ENCODE results near the gene MLH1. TPM values are rescaled to one million over a fixed set of nuclear protein-coding genes. Genes with fewer than 3 reads are reported as not detected.
A peak's percentile ranks its signal among the peaks of the same experiment; 100 is the strongest.
"Not testable (repeated sequence)": the region's sequence is repeated elsewhere in the genome, so short reads cannot be mapped to it uniquely, and the experiment has no call there.

The MLH1 gene
- polyA plus RNA-seq, 10 donors, result 38.6 to 58.0 (median 45.5) TPM

DNA sequence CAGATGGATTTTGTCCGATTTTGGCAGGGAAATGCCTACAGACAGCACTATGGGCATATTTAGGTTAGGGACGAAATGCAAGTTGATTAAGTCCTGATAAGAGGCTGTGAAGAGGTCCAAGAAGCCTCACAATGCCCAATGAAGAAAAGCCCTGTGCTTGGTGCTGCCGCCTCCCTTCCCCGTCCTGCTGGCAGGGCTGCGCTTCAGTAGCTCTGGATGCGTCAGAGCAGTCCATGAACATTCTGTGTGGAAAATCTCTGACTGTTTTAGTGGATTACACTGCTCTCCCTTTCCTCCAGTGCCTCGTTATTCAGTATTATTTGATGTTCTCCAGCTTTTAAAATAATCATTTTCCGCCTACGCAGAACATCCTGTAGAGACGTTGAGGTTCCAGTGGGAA, 39.6 kb downstream of the MLH1 start:
- DNase-seq, result peak in 2 of 3 donors; percentile 51 to 78

DNA sequence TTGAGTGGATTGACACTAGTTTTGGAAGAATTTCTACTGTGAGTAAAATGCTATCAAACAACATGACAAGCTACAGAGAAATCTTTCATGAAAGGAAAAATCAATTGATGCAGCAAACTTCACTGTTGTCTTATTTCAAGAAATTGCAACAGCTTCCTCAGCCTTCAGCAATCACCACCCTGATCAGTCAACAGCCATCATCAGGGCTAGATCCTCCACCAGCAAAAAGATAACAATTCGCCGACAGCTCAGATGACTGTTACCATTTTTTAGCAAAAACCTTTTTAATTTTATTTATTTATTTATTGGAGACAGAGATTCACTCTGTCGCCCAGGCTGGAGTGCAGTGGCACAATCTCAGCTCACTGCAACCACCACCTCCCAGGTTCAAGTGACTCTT, 44.0 kb downstream of the MLH1 start:
- DNase-seq, result no peak

DNA sequence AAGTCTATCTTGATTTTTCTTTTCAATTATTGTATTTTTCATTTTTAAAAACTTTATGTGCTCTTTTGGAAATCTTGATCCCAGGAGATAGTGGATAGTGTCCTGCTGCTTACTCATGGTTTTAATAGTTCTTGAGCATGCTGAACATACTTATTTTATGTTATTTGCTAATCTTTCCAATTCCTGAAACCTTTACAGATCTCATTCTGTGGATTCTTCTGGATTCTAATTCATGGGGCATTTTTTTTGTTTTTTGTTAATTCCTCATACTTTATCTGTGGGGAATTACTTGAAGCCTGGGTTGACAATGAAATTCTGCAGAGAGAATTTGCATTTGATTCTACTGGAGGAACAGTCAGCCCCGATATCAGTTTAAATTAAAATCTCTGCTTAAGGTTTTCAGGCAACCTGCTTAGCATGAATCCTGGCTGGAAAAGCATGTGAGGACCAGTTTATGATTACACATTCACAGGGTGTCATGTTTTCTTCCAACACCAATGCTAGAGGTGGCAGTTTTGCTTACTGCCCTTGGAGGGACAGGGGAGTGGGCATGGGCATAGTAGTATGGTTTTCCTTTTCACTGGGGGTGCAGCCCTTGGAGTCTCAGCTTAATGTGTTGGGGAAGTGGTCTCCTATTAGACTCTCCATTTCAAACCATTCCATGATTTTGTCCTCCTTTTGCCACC, 46.0 kb downstream of the MLH1 start:
- DNase-seq, result no peak

GRCh38 chr3:37040231-37040630, 46.9 kb downstream of the MLH1 start:
- DNase-seq, result no peak

- DNase-seq, result no peak
Measured at GRCh38 chr3:37041546-37042195, 48.4 kb downstream of the MLH1 start.

DNA sequence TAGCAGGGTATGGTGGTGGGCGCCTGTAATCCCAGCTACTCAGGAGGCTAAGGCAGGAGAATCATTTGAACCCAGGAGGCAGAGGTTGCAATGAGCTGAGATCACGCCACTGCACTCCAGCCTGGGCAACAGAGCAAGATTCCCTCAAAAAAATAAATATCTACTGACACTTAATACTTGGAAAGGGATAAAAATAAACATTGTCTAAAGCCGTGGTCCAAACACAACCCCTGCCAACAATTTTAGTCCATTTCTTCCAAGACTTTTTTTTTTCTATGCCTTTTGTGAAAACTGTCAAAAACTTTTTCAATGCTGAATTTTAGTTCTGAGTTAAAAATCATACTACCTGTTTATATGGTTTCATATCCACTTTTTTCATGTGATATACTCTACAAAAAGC, 49.4 kb downstream of the MLH1 start:
- peak in 2 of 3 donors; percentile 30 to 48 for DNase-seq

DNA sequence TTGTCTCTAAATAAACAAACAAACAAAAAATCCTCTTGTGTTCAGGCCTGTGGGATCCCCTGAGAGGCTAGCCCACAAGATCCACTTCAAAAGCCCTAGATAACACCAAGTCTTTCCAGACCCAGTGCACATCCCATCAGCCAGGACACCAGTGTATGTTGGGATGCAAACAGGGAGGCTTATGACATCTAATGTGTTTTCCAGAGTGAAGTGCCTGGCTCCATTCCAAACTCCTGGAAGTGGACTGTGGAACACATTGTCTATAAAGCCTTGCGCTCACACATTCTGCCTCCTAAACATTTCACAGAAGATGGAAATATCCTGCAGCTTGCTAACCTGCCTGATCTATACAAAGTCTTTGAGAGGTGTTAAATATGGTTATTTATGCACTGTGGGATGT, 57.0 kb downstream of the MLH1 start:
- DNase-seq, result peak in 2 of 3 donors; percentile 71 to 82

GRCh38 chr3:37052860-37053259, 59.5 kb downstream of the MLH1 start:
- no peak for DNase-seq

- no peak for DNase-seq
Measured at GRCh38 chr3:37053337-37053736, 60.0 kb downstream of the MLH1 start.

DNA sequence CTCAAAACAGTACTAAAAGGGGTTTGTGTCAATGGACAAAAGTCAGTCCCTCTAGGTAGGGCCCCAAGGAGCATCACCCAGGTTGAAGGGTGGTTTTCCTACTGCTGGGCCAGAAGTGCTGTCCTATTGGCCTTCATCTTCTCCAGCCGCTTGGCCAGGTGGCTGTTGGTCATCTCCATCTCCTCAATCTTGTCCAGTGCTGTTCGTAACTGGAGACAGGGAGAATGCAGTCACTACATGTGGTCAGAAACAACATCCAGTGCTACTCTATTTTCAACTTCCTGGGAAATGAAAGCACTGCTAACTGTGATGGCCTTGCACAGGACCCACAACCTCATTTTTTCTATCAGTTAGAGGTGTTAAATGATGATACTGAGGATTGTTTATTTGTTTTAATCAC, 60.4 kb downstream of the MLH1 start:
- no peak for DNase-seq

DNA sequence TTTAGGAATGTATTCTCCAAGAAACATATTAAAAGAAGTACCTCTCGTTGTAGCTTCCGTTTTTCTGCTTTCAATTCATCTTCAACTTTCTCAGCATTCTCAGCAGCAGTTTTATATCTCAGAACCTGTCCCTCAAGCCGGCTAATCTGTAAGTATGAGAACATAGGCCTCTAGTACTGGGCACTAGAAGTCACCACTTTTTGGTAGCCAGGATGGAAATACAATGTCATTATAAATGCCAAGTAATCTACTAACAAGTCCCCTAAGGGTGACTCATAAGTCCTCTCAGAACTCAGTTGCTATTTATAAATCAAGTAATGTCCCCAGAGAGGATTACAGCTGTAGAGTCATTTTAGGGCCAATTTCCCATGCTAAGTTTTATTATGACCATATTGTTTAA, 61.1 kb downstream of the MLH1 start:
- peak; percentile 67 to 87 (median 71) for DNase-seq

DNA sequence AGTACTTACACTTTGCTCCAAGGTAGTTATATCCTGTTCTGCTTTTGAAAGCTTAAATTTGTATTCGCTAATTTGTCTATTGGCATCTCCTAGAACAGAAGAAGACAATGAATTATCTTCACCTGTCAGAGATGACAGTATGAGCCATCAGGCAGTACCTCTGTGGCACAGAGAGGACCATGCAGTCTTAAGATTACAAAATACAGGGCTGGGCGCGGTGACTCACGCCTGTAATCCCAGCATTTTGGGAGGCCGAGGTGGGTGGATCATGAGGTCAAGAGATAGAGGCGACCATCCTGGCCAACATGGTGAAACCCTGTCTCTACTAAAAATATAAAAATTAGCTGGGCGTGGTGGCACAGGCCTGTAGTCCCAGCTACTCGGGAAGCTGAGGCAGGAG, 61.8 kb downstream of the MLH1 start:
- DNase-seq, result not testable (repeated sequence)

DNA sequence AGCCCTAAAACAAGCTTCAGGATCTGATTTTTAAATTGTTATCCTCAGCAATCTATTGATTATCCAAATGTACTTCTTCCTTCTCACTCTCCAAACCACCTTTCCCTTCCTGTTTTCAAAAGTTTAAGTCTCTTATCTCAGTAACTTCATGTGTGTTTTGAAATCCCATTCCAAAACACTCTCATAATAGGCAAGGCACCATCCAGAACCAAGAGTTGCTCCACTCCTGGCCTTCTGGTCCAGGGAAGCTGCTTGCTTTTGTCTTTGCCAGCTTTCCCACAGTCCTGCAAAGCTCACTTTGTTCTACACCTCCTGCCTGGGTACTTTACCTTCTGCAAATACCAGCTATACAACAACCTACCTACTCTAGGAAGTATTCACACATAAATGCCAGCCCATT, 63.5 kb downstream of the MLH1 start:
- DNase-seq, result no peak

DNA sequence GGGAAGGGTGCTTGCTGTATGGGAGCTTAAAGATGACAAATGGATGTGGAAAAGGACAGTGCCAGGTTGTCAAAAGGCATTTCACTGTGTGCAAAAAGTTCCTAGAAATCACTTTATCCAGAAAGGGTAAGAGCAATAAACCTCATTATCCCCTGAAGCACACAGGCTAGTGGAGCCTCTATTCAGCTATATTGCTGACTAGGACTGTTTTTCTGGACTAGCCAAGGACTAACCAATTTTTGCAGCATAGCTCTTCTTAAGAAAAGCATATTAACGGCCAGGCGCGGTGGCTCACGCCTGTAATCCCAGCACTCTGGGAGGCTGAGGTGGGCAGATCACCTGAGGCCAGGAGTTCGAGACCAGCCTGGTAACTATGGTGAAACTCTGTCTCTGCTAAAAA, 64.8 kb downstream of the MLH1 start:
- DNase-seq, result no peak

DNA sequence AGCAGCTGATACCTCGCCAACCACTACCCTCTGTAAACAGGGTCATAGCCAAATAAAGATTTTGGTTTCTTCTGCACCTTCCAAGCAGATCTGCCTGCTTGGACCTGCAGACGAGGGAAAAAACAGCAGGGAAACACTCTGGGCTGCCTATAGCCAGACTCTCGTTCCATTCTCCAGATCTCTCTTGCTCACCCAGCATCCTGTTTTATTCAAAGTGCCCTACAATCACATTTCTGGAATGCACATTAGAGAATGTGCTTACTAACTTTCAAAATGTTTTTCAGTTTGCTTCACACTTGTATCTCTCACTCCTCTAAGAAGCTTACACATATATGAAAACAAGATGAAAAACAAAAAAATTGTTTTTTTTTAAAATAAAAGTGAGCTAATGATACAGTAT, 71.4 kb downstream of the MLH1 start:
- DNase-seq, result no peak

DNA sequence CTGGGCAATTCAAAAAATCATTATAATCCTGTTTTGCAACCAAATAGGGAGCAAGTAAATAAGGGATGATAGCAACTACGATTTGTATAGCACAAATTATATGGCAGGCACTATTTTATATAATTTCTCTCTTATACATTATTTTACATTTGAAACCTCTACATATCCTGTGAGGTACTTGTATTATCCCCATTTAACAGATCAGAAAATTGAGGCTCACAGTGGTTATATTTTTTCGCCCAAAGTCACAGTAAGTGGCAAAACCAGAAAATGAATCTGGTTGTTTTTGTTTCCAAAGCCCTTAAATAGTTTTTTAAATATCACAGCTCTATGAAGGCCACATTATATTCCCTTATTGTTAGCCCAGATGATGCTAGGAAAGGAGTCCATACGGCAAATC, 74.3 kb downstream of the MLH1 start:
- DNase-seq, result no peak

DNA sequence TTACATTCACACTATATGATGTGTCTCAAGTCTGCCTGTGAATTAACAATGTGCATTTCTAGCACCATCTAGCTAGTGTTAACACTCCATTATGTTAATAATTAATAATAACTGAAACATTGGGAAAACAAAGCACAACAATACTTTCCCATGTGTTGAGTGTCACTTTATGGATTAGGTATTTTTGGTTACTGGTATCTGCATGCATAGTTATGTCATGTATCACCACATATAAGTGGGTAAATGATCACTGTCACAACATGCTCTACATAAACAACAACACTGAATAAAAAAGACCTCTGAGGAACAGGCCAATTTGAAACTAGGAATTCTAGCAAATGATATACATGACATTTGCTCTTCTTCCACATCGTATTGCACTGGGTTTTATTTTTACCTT, 74.7 kb downstream of the MLH1 start:
- DNase-seq, result no peak

DNA sequence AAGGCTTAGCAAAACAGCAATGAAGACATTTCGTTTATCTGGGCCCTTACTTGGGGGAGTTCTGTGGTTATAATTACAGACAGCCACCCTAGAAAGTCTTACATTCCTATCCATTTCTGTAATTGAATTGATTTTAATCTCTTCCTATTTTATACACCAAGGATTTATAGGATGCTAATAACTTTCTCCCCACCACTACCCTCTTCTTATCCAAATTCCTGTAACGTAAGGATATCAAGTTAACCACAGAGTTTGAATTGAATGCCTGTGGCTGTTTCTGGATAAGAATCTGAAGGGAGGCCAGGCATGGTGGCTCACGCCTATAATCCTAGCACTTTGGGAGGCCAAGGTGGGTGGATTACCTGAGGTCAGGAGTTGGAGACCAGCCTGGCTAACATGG, 78.6 kb downstream of the MLH1 start:
- DNase-seq, result no peak

GRCh38 chr3:37072892-37073291, 79.6 kb downstream of the MLH1 start:
- DNase-seq, result peak; percentile 68 to 84 (median 80)

DNA sequence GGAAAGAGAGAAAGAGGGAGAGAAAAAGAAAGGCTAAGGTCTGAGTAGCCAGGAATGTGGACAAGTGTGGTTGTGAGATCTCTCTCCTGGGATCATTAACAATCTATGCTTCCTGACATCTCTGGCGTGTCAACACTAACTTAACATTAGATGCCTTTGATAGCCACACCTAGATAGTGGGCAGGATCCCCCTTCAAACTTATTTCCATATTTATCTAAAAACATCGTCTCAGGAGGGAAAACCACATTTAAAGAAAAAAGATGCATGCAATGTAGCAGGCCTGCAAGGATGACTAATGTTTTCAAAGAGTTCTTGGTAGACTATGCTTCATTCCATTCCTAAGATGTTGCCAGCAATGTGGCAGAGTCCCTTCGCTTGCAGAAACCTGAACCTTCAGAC, 80.9 kb downstream of the MLH1 start:
- DNase-seq, result peak in 1 of 3 donors; percentile 43

GRCh38 chr3:37075955-37076354, 82.6 kb downstream of the MLH1 start:
- no peak for DNase-seq

GRCh38 chr3:37082317-37082716, 89.0 kb downstream of the MLH1 start:
- DNase-seq, result no peak

- no peak for DNase-seq
Measured at GRCh38 chr3:37086918-37087317, 93.6 kb downstream of the MLH1 start.

- DNase-seq, result no peak
Measured at GRCh38 chr3:37087870-37088269, 94.6 kb downstream of the MLH1 start.
